Sigmoid colon (tissue), 7 donors: Measurements from ENCODE around the gene CADM2. TPM values are rescaled to one million over a fixed set of nuclear protein-coding genes. Genes with fewer than 3 reads are reported as not detected.

ENCODE experiments used
- DNase-seq: peaks from one replicate; pipeline ENCODE4 v3.0.0-alpha.2; 2019
- H3K27ac ChIP-seq, 4 donors: fragments of 200-600 bp; sonication (generic); one replicate each; pipeline ENCODE4 v1.5.1; 2016 to 2019; ENCODE audit warnings: mild to moderate bottlenecking in 1 of 4
- H3K27me3 ChIP-seq, 3 donors: fragments of 200-600 bp; sonication (generic); one replicate each; pipeline ENCODE4 v1.5.1; 2019; ENCODE audit warnings: mild to moderate bottlenecking in 1 of 3
- H3K36me3 ChIP-seq, 4 donors: fragments of 200-600 bp; sonication (generic); one replicate each; pipeline ENCODE4 v1.5.1; 2016 to 2019
- H3K4me1 ChIP-seq, 4 donors: fragments of 200-600 bp; sonication (generic); one replicate each; pipeline ENCODE4 v1.5.1; 2017 to 2019
- H3K4me3 ChIP-seq, 4 donors: fragments of 200-600 bp; sonication (generic); one replicate each; pipeline ENCODE4 v1.5.1; 2017 to 2019; ENCODE audit warnings: mild to moderate bottlenecking in 2 of 4, moderate library complexity in 1 of 4
- H3K9me3 ChIP-seq, 4 donors: fragments of 200-600 bp in 3 of 4; sonication (generic) in 3 of 4; one replicate each; pipeline versions ENCODE4 v1.5.1 to v1.6.1; 2013 to 2019
- EP300 ChIP-seq, 4 donors: sonication (generic); formaldehyde crosslinking; IDR thresholded peaks; one replicate each; pipeline ENCODE4 v1.6.1; 2017; ENCODE audit warnings: antibody characterized with exemption in 4 of 4
- POLR2A ChIP-seq, 2 donors: fragments of 450-650 bp; IDR thresholded peaks; one replicate each; pipeline ENCODE4 v1.6.1; 2016; ENCODE audit warnings: antibody characterized with exemption in 2 of 2, mild to moderate bottlenecking in 2 of 2, moderate library complexity in 2 of 2
- POLR2AphosphoS5 ChIP-seq, 4 donors: sonication (generic); formaldehyde crosslinking; IDR thresholded peaks; one replicate each; pipeline ENCODE4 v1.6.1; 2017; ENCODE audit warnings: antibody characterized with exemption in 4 of 4
- WGBS, 2 donors: extraction: QIAGEN DNeasy Blood & Tissue Kit; methylation state at CpG; one replicate each; pipeline ENCODE4 v1.1.7; 2013; 5-methylcytosine and 5-hydroxymethylcytosine counted together
- intact Hi-C: fragments of 100-400 bp; cut with DNase I; formaldehyde crosslinking; loops from one replicate; pipeline ENCODE4 v1.15.1; 2023
- polyA plus RNA-seq, 3 donors: library from polyadenylated mRNA; stranded (reverse); fragments of 200-250 nt; gene quantifications; one replicate each; pipeline ENCODE4 v1.2.3, GENCODE V29; 2013
- total RNA-seq, 4 donors: library from RNA; depleted of rRNA; stranded (reverse); fragments of >200 nt; gene quantifications; one replicate each; pipeline ENCODE4 v1.1.0, GENCODE V29; 2016
- TF ChIP-seq, protein P1 (sequence below), 4 experiments: fragments of 450-650 bp in 3 of 4; fragments of 200-600 bp in 1 of 4; IDR thresholded peaks; one replicate each; pipeline ENCODE4 v1.5.1; 2016 to 2019; ENCODE audit warnings: antibody characterized with exemption in 4 of 4, mild to moderate bottlenecking in 3 of 4, moderate library complexity in 2 of 4
- donor health status: healthy with polysubstance abuse.
- donor health status: Bipolar disorder and iron deficiency.
- donor health status: healthy.

Gene CADM2
- total and polyA plus RNA-seq, 7 donors, result 0.46 to 22.8 (median 12.8) TPM

DNA sequence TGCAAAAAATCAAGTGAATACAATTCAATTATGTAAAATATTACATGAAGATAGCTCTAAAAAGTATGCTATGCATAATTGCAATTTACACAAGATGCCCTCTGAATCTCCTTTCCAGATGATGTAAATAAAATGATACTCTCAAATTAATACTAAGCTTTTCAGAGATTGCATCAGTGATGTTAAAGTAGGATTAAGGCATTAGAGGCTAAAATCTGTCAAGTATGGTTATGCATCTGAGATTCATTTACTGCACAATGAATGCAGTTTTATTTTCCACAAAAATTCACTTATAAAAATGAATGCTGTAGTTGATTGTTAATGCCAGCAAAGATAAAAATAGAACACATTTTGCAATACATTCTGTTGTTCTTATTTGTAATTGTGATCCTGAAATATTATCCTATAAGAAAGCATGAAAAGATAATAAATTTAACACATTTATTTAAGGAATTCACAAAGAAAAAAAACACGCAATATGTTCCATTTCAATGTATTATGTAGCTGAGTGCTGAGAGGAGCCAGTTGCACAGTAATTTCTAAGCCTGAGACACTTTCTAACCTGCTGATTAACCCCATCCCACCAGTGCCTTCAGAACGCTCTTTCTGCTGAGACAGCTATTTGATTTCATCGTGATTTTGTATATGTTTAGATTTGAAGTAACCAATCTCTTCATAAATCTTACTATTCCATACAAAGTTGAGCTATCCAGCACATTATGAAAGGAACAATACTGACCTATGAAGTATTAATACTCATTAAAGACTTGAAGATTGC is 224.4 kb downstream of the CADM2 start:
- H3K36me3 ChIP-seq, result no peaks in the 10 kb centered on the region
- H3K9me3 ChIP-seq, result no peaks in the 10 kb centered on the region
- DNase-seq, result no peak
- TF ChIP-seq POLR2A (IDR thresholded peaks at IDR 0.05), result no peak
- TF ChIP-seq, protein P1, sequence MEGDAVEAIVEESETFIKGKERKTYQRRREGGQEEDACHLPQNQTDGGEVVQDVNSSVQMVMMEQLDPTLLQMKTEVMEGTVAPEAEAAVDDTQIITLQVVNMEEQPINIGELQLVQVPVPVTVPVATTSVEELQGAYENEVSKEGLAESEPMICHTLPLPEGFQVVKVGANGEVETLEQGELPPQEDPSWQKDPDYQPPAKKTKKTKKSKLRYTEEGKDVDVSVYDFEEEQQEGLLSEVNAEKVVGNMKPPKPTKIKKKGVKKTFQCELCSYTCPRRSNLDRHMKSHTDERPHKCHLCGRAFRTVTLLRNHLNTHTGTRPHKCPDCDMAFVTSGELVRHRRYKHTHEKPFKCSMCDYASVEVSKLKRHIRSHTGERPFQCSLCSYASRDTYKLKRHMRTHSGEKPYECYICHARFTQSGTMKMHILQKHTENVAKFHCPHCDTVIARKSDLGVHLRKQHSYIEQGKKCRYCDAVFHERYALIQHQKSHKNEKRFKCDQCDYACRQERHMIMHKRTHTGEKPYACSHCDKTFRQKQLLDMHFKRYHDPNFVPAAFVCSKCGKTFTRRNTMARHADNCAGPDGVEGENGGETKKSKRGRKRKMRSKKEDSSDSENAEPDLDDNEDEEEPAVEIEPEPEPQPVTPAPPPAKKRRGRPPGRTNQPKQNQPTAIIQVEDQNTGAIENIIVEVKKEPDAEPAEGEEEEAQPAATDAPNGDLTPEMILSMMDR (IDR thresholded peaks at IDR 0.05), result no peak
- TF ChIP-seq EP300 (IDR thresholded peaks at IDR 0.05), result no peak
- intact Hi-C loops, result no loop called here
- H3K27me3 ChIP-seq, result no peaks in the 10 kb centered on the region
- H3K27ac ChIP-seq, result no peak overlapping the region
- no peaks in the 10 kb centered on the region for H3K4me1 ChIP-seq
- H3K4me3 ChIP-seq, result no peak overlapping the region
- 77 to 86% methylated on average over 3 of the region's 3 CpGs for WGBS, 2 donors

DNA sequence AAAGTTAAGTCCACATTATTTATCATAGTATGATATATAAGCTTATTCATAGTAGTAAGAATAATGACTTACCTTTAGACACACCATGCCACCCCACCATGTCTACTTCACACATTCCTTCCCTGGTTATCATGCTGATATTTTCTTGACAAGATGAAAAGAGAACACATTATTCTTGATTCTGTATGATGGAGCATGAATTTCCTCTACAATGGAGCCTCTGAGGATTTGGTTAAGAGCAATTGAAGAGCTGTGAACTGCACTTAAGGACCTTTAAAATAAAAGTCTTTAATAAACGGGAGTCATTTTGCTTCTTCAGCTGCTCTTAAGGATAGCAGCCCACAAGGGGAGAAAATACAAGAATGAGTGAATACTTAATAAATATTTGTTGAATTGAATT is 226.7 kb downstream of the CADM2 start:
- no peak for DNase-seq
- no peak overlapping the region for H3K27ac ChIP-seq
- no peaks in the 10 kb centered on the region for H3K4me1 ChIP-seq
- TF ChIP-seq POLR2A (IDR thresholded peaks at IDR 0.05), result no peak
- TF ChIP-seq, protein P1 (IDR thresholded peaks at IDR 0.05), result no peak
- no peak for TF ChIP-seq EP300 (IDR thresholded peaks at IDR 0.05)
- TF ChIP-seq POLR2AphosphoS5 (IDR thresholded peaks at IDR 0.05), result no peak
- H3K27me3 ChIP-seq, result no peaks in the 10 kb centered on the region
- H3K4me3 ChIP-seq, result no peak overlapping the region
- intact Hi-C loops, result no loop called here
- H3K9me3 ChIP-seq, result no peaks in the 10 kb centered on the region
- WGBS, 2 donors, result 70 to 80% methylated on average over 1 of the region's 1 CpG
- H3K36me3 ChIP-seq, result no peaks in the 10 kb centered on the region

DNA sequence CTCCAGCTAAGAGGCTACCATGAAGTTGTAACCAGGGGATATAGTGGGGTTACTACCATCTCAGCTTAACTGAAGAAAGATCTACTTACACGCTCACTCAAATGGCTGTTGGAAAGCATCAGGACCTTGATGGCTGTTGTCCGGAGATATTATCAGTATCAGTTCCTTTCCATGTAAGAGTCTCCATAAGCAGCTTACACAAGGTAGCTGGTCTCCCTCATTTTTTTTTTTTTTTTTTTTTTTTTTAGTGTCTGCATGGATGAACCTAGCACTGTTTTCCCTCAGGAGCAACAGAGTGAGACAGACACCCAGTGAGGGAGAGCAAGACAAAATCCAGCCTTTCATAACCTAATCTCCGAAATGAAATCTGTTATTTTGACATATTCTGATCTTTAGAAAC is 230.9 kb downstream of the CADM2 start:
- TF ChIP-seq EP300 (IDR thresholded peaks at IDR 0.05) (no peak), POLR2AphosphoS5 (IDR thresholded peaks at IDR 0.05) (no peak)
- intact Hi-C loops, result no loop called here
- Histone ChIP-seq H3K4me1 (no peaks in the 10 kb centered on the region), H3K27me3 (no peaks in the 10 kb centered on the region), H3K9me3 (no peaks in the 10 kb centered on the region), H3K36me3 (no peaks in the 10 kb centered on the region), H3K4me3 (no peak overlapping the region), H3K27ac (no peak overlapping the region)
- no peak for DNase-seq
- 92 to 93% methylated on average over 3 of the region's 3 CpGs for WGBS, 2 donors

DNA sequence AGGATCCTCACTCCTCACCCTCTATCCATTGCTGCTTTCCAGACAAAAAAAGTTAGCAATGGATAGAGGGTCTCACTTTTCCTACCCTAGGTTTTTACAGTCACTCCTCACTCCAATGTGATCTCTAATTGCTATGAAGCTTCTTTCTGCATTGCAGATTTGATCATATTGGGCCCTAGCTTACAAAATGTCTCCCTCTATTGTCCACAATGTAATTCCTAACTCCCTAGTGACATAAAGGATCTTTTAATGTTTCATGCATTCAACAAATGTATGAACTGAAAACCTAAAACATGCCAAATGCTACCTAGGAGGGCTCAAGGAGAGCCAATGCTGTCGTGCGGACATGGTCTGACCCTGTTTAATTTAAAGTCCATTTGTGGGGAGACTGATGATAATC is 234.8 kb downstream of the CADM2 start:
- Histone ChIP-seq H3K36me3 (no peaks in the 10 kb centered on the region), H3K9me3 (no peaks in the 10 kb centered on the region), H3K27ac (no peak overlapping the region), H3K4me3 (no peak overlapping the region), H3K4me1 (no peaks in the 10 kb centered on the region), H3K27me3 (no peaks in the 10 kb centered on the region)
- DNase-seq, result no peak
- TF ChIP-seq, protein P1 (IDR thresholded peaks at IDR 0.05), result no peak
- TF ChIP-seq POLR2AphosphoS5 (IDR thresholded peaks at IDR 0.05) (no peak), EP300 (IDR thresholded peaks at IDR 0.05) (no peak), POLR2A (IDR thresholded peaks at IDR 0.05) (no peak)
- intact Hi-C loops, result no loop called here
- 87 to 90% methylated on average over 2 of the region's 2 CpGs for WGBS, 2 donors

DNA sequence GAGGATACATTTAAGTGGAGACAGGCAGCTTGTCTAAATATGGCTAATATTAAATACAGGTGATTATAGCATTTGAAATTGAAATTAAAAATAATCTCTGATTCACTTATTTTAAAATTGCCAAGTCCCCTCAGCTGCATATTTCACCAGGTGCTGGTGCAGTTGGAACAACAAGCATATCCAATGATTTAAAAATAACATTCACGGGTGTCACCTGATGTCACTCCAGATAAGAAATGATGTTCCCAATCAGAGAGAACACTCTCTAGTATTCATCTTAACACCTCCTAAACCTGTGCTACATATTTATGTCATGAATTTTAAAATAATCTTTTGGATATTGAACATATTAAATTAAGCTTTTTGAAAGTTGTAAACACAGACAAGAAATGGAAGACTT is 249.9 kb downstream of the CADM2 start:
- Histone ChIP-seq H3K4me1 (no peaks in the 10 kb centered on the region), H3K9me3 (no peaks in the 10 kb centered on the region), H3K36me3 (no peaks in the 10 kb centered on the region), H3K4me3 (no peak overlapping the region), H3K27me3 (no peaks in the 10 kb centered on the region), H3K27ac (no peak overlapping the region)
- TF ChIP-seq EP300 (IDR thresholded peaks at IDR 0.05), result no peak
- no peak for TF ChIP-seq POLR2A (IDR thresholded peaks at IDR 0.05)
- no peak for TF ChIP-seq POLR2AphosphoS5 (IDR thresholded peaks at IDR 0.05)
- TF ChIP-seq, protein P1 (IDR thresholded peaks at IDR 0.05), result no peak
- DNase-seq, result no peak
- intact Hi-C loops, result no loop called here
- 13 to 58% methylated on average over 1 of the region's 1 CpG for WGBS, 2 donors
